Measurements from ENCODE around the gene PTPRK. TPM values are rescaled to one million over a fixed set of nuclear protein-coding genes. Genes with fewer than 3 reads are reported as not detected.

PTPRK gene
- total and polyA plus RNA-seq, 2 of the 13 experiments (the other 11 are each of a cell fraction or from before 2014, with no cell fraction given) = 43.6 to 98.3 TPM

GRCh38 chr6:128519132-128519930, 1.1 kb downstream of the PTPRK start (continued):
- no peak for TF ChIP-seq GTF2F1 (IDR thresholded peaks at IDR 0.05; ENCODE audit: low read length)
- no peak for TF ChIP-seq CENPX (CRISPR knock-in tag; IDR thresholded peaks at IDR 0.05)
- no peak for TF ChIP-seq SNAPC5 (CRISPR knock-in tag; IDR thresholded peaks at IDR 0.05; ENCODE audit: borderline replicate concordance)
- TF ChIP-seq ZNF431 (CRISPR knock-in tag; IDR thresholded peaks at IDR 0.05; ENCODE audit: borderline replicate concordance, low read depth) = 0 out of 2 replicates have a peak, but pooled peaks have one; percentile 27
- TF ChIP-seq SMAD9 (CRISPR knock-in tag; IDR thresholded peaks at IDR 0.05) = no peak
- no peak for TF ChIP-seq TBX3 (IDR thresholded peaks at IDR 0.05; ENCODE audit: borderline replicate concordance)
- peak; percentile 27; the same call in 1 of the 2 replicates for TF ChIP-seq ZNF224 (CRISPR knock-in tag; IDR thresholded peaks at IDR 0.05)
- peak; percentile 61 for TF ChIP-seq ZNF629 (CRISPR knock-in tag; conservative IDR thresholded peaks at IDR 0.05)
- TF ChIP-seq ZNF30 (CRISPR knock-in tag; IDR thresholded peaks at IDR 0.05) = no peak
- TF ChIP-seq GATAD2A (CRISPR knock-in tag; IDR thresholded peaks at IDR 0.05) = peak; percentile 43; the same call in 1 of the 2 replicates
- no peak for TF ChIP-seq KDM1A (CRISPR knock-in tag; IDR thresholded peaks at IDR 0.05)
- TF ChIP-seq EEA1 (CRISPR knock-in tag; IDR thresholded peaks at IDR 0.05; ENCODE audit: borderline replicate concordance) = 0 out of 2 replicates have a peak, but pooled peaks have one; percentile 25
- TF ChIP-seq RNF219 (CRISPR knock-in tag; IDR thresholded peaks at IDR 0.05) = no peak; the same call in 1 of the 2 replicates
- TF ChIP-seq FOXP4 (CRISPR knock-in tag; IDR thresholded peaks at IDR 0.05) = no peak; the same call in 1 of the 2 replicates
- no peak for TF ChIP-seq XBP1 (CRISPR knock-in tag; IDR thresholded peaks at IDR 0.05)
- peak; percentile 45; the same call in 1 of the 2 replicates for TF ChIP-seq SOX5 (CRISPR knock-in tag; IDR thresholded peaks at IDR 0.05; ENCODE audit: borderline replicate concordance)
- 0 out of 2 replicates have a peak, but pooled peaks have one; percentile 23 for TF ChIP-seq MIER3 (CRISPR knock-in tag; IDR thresholded peaks at IDR 0.05; ENCODE audit: borderline replicate concordance)
- TF ChIP-seq ZBTB20 (CRISPR knock-in tag; IDR thresholded peaks at IDR 0.05; ENCODE audit: borderline replicate concordance, low read depth) = peak; percentile 79
- TF ChIP-seq KAT2B (IDR thresholded peaks at IDR 0.05; ENCODE audit: borderline replicate concordance, low read depth, low read length) = no peak
- TF ChIP-seq BRF2 (CRISPR knock-in tag; IDR thresholded peaks at IDR 0.05) = no peak
- no peak for TF ChIP-seq USF2 (IDR thresholded peaks at IDR 0.05; ENCODE audit: low read depth, low read length)
- no peak for TF ChIP-seq USF2 (CRISPR knock-in tag; IDR thresholded peaks at IDR 0.05; ENCODE audit: borderline replicate concordance)
- TF ChIP-seq RARG (CRISPR knock-in tag; IDR thresholded peaks at IDR 0.05; ENCODE audit: low read depth) = no peak

All from HepG2 (cell line).